Pancreas (tissue), 10 donors: ENCODE measurements around the gene EFCAB12. TPM values are rescaled to one million over a fixed set of nuclear protein-coding genes. Genes with fewer than 3 reads are reported as not detected.

ENCODE experiments used
- ATAC-seq, 4 donors: fragments of 200-7000 bp; cut with Tn5 transposase; one replicate each; pipeline versions ENCODE4 v1.8.0 to v1.9.1; 2020; ENCODE audit warnings: mild to moderate bottlenecking in 4 of 4, moderate library complexity in 4 of 4
- DNase-seq, 6 donors: peaks; one replicate each; pipeline ENCODE4 v3.0.0-alpha.2; 2020
- FAIRE-seq: peaks from 2 replicates; lab custom pipeline; 2012; peaks lifted over from hg19 to GRCh38; lab: Jason Lieb, UNC
- H3K27ac ChIP-seq, 4 donors: fragments of 200-600 bp; sonication (generic); 1 replicate in 3 of 4; 2 replicates in 1 of 4; pipeline versions ENCODE4 v1.5.0 to v1.8.0; 2020
- H3K27me3 ChIP-seq, 4 donors: fragments of 200-600 bp; one replicate each; pipeline ENCODE4 v1.8.0; 2021
- H3K36me3 ChIP-seq, 3 donors: fragments of 200-600 bp; sonication (generic) in 1 of 3; one replicate each; pipeline versions ENCODE4 v1.5.0 to v1.8.0; 2020 to 2021
- H3K4me1 ChIP-seq, 3 donors: fragments of 200-600 bp; one replicate each; pipeline ENCODE4 v1.8.0; 2021
- H3K4me3 ChIP-seq, 4 donors: fragments of 200-600 bp; sonication (generic) in 2 of 4; one replicate each; pipeline versions ENCODE4 v1.5.0 to v1.8.0; 2020 to 2021
- H3K9me3 ChIP-seq, 4 donors: fragments of 200-600 bp; one replicate each; pipeline ENCODE4 v1.8.0; 2021
- CTCF ChIP-seq, 4 donors: fragments of 200-600 bp; sonication (generic) in 3 of 4; IDR thresholded peaks; one replicate each; pipeline versions ENCODE4 v1.5.0 to v1.8.0; 2021; ENCODE audit warnings: antibody characterized with exemption in 4 of 4
- WGBS, 2 donors: extraction: QIAGEN DNeasy Blood & Tissue Kit; methylation state at CpG; one replicate each; pipeline ENCODE4 v1.1.7; 2013; 5-methylcytosine and 5-hydroxymethylcytosine counted together
- intact Hi-C, 3 donors: fragments of 100-400 bp; cut with DNase I; formaldehyde crosslinking; loops; one replicate each; pipeline versions ENCODE4 v1.11.1 to v1.14.2; 2022
- polyA plus RNA-seq, 2 donors: library from polyadenylated mRNA; stranded (reverse); fragments of 200-250 nt; gene quantifications; one replicate each; pipeline ENCODE4 v1.2.3, GENCODE V29; 2013
- total RNA-seq, 6 donors: library from RNA; stranded (reverse); fragmentation: NEBNext Ultra II Directional in 4 of 6; extraction: Animal tissue kit (Norgen Biotek cat#: 25700) in 4 of 6; gene quantifications; one replicate each; pipeline versions ENCODE4 v1.2.1 to v1.2.4, GENCODE V29; 2021 to 2023
- donor health status: healthy with polysubstance abuse.
- donor health status: DM: no; HTN: no; CAD: no; lungs with moderate emphysema.
- donor health status: DM: no; HTN: no; CAD: no.
- donor health status: control.
- donor health status: control.
- donor health status: Bipolar disorder and iron deficiency.
- donor health status: DM: yes; HTN: yes; CAD: no.
- donor health status: DM: no; HTN: no; CAD: no.
- donor health status: DM: no; HTN: no; CAD: no.
- donor health status: DM: yes; HTN: yes; CAD: no.

Gene EFCAB12
- total and polyA plus RNA-seq, 8 donors, result 0.43 to 2.0 (median 0.89) TPM

- 72 to 74% methylated on average over 4 to 5 of the region's 5 CpGs for WGBS, 2 donors
- peak overlapping the region in 1 of 4 donors; percentile 13 for H3K27ac ChIP-seq
- intact Hi-C loops, result no loop called here
- H3K9me3 ChIP-seq, result no peaks in the 10 kb centered on the region
- ATAC-seq, result no peak
- H3K27me3 ChIP-seq, result no peaks in the 10 kb centered on the region
- no peaks in the 10 kb centered on the region for H3K4me1 ChIP-seq
- H3K36me3 ChIP-seq, result no peaks in the 10 kb centered on the region
- no peak overlapping the region for H3K4me3 ChIP-seq
- no peak for FAIRE-seq
- TF ChIP-seq CTCF (IDR thresholded peaks at IDR 0.05), result no peak
- DNase-seq, result no peak
These were observed 74.9 kb downstream of the EFCAB12 start for GRCh38 chr3:129353589-129353941.

- no peak for FAIRE-seq
- peak in 1 of 4 donors; percentile 42 for ATAC-seq
- H3K4me3 ChIP-seq, result no peak overlapping the region
- WGBS, 2 donors, result 59 to 61% methylated on average over 14 of the region's 14 CpGs
- no peaks in the 10 kb centered on the region for H3K27me3 ChIP-seq
- intact Hi-C loops, result no loop called here
- no peak for TF ChIP-seq CTCF (IDR thresholded peaks at IDR 0.05)
- no peak for DNase-seq
- H3K4me1 ChIP-seq, result no peaks in the 10 kb centered on the region
- no peaks in the 10 kb centered on the region for H3K9me3 ChIP-seq
- H3K36me3 ChIP-seq, result no peaks in the 10 kb centered on the region
- H3K27ac ChIP-seq, result peak overlapping the region in 1 of 4 donors; percentile 13
These were observed 75.5 kb downstream of the EFCAB12 start for GRCh38 chr3:129352650-129353588.

GRCh38 chr3:129352045-129352444 is 76.4 kb downstream of the EFCAB12 start:
- TF ChIP-seq CTCF (IDR thresholded peaks at IDR 0.05), result peak in 1 of 4 donors; percentile 8

More at GRCh38 chr3:129352045-129352444, 76.4 kb downstream of the EFCAB12 start:
- ATAC-seq (no peak), FAIRE-seq (no peak), DNase-seq (no peak)
- intact Hi-C loops, result no loop called here
- H3K4me1 ChIP-seq, result no peaks in the 10 kb centered on the region
- WGBS, 2 donors, result 71 to 74% methylated on average over 8 of the region's 8 CpGs
- no peaks in the 10 kb centered on the region for H3K27me3 ChIP-seq
- no peak overlapping the region for H3K27ac ChIP-seq
- H3K9me3 ChIP-seq, result no peaks in the 10 kb centered on the region
- H3K36me3 ChIP-seq, result no peaks in the 10 kb centered on the region
- no peak overlapping the region for H3K4me3 ChIP-seq

Other genes with a start within 250 kb of the EFCAB12 start
- gene CNBP, start 244.7 kb downstream of the EFCAB12 start, total RNA-seq, result 100 to 1,000 TPM; 169 to 277 (median 182) TPM
- 100 to 1,000 TPM; 178 to 258 TPM for gene CNBP, start 244.7 kb downstream of the EFCAB12 start, polyA plus RNA-seq
- 100 to 1,000 TPM in 5 of 6 donors, 10 to 100 TPM in 1; 90.1 to 137 (median 110) TPM for gene COPG1, start 179.0 kb downstream of the EFCAB12 start, total RNA-seq
- 10 to 100 TPM; 81.4 to 99.7 TPM for gene COPG1, start 179.0 kb downstream of the EFCAB12 start, polyA plus RNA-seq
- 10 to 100 TPM in 4 of 6 donors, 1 to 10 TPM in 2; 8.1 to 14.0 (median 10.7) TPM for gene HMCES, start 149.8 kb downstream of the EFCAB12 start, total RNA-seq
- gene HMCES, start 149.8 kb downstream of the EFCAB12 start, polyA plus RNA-seq, result 10 to 100 TPM in 1 of 2 donors, 1 to 10 TPM in 1; 8.0 to 22.5 TPM
- gene MBD4, start 11.3 kb upstream of the EFCAB12 start, total RNA-seq, result 10 to 100 TPM; 11.8 to 19.7 (median 15.0) TPM
- gene MBD4, start 11.3 kb upstream of the EFCAB12 start, polyA plus RNA-seq, result 10 to 100 TPM in 1 of 2 donors, 1 to 10 TPM in 1; 8.4 to 16.0 TPM
- gene IFT122, start 11.6 kb upstream of the EFCAB12 start, total RNA-seq, result 10 to 100 TPM; 15.3 to 25.6 (median 20.9) TPM
- gene IFT122, start 11.6 kb upstream of the EFCAB12 start, polyA plus RNA-seq, result 10 to 100 TPM; 19.8 to 37.1 TPM
- not detected for gene RHO, start 100.0 kb upstream of the EFCAB12 start, total RNA-seq
- gene RHO, start 100.0 kb upstream of the EFCAB12 start, polyA plus RNA-seq, result under 1 TPM in 1 of 2 donors, not detected in 1; 0.05 TPM
- not detected for gene H1-8, start 114.5 kb upstream of the EFCAB12 start, total RNA-seq
- not detected for gene H1-8, start 114.5 kb upstream of the EFCAB12 start, polyA plus RNA-seq
- gene PLXND1, start 178.0 kb upstream of the EFCAB12 start, total RNA-seq, result 10 to 100 TPM; 15.5 to 48.5 (median 21.7) TPM
- gene PLXND1, start 178.0 kb upstream of the EFCAB12 start, polyA plus RNA-seq, result 10 to 100 TPM; 52.5 to 66.2 TPM